HEK293 (cell line): ENCODE data around the gene CDH8.

Source experiments
- CTCF ChIA-PET: fragments of 350-600 bp; formaldehyde crosslinking; extraction: SDS; loops from one replicate; lab custom pipeline; 2021; ENCODE audit warnings: antibody characterized with exemption; lab: Yijun Ruan, JAX
- POLR2A ChIA-PET: fragments of 300-600 bp; formaldehyde crosslinking; extraction: SDS; loops from one replicate; lab custom pipeline; 2020; ENCODE audit warnings: antibody characterized with exemption, inconsistent platforms; lab: Yijun Ruan, JAX
- H3K27ac ChIP-seq: fragments of 200-500 bp; sonication (Bioruptor generic); 2 replicates; pipeline ENCODE4 v1.5.1; 2014; ENCODE audit warnings: low read depth, low read length, control low read depth, inconsistent platforms; ENCODE audit errors: extremely low read depth
- H3K36me3 ChIP-seq, 2 experiments: fragments of 200-500 bp in 1 of 2; sonication (Bioruptor generic) in 1 of 2; 1 replicate in 1 of 2; 2 replicates in 1 of 2; pipeline ENCODE4 v1.5.1; 2014 to 2017; ENCODE audit warnings: inconsistent platforms in 2 of 2, low read length in 2 of 2; ENCODE audit not compliant: control insufficient read depth in 2 of 2, insufficient read depth in 1 of 2
- H3K4me1 ChIP-seq: fragments of 200-500 bp; sonication (Bioruptor generic); 2 replicates; pipeline ENCODE4 v1.5.1; 2014; ENCODE audit warnings: mild to moderate bottlenecking, low read length, inconsistent platforms; ENCODE audit not compliant: control insufficient read depth, insufficient read depth
- H3K4me3 ChIP-seq: 2 replicates; pipeline ENCODE4 v1.5.1; 2011; ENCODE audit warnings: low read depth, mild to moderate bottlenecking, control low read depth, low read length, moderate library complexity
- H3K9me3 ChIP-seq: fragments of 200-500 bp; sonication (Bioruptor generic); 2 replicates; pipeline ENCODE4 v1.5.1; 2014; ENCODE audit warnings: low read depth, low read length, inconsistent platforms; ENCODE audit not compliant: control insufficient read depth, insufficient read depth
- FEZF1 ChIP-seq: fragments of 450-650 bp; formaldehyde crosslinking; IDR thresholded peaks from 2 replicates; pipeline ENCODE4 v1.5.1; 2016; ENCODE audit warnings: missing biosample characterization, missing genetic modification characterization
- GFI1B ChIP-seq: fragments of 450-650 bp; formaldehyde crosslinking; IDR thresholded peaks from 2 replicates; pipeline ENCODE4 v1.5.1; 2016; ENCODE audit warnings: missing biosample characterization, missing genetic modification characterization
- HOXC10 ChIP-seq: sonication (generic); formaldehyde crosslinking; IDR thresholded peaks from 2 replicates; pipeline ENCODE4 v1.8.1; 2023; ENCODE audit warnings: mild to moderate bottlenecking, missing genetic modification reagents
- MYNN ChIP-seq: fragments of 450-650 bp; formaldehyde crosslinking; IDR thresholded peaks from 2 replicates; pipeline ENCODE4 v1.5.1; 2016; ENCODE audit warnings: missing biosample characterization, missing genetic modification characterization, borderline replicate concordance
- PRDM1 ChIP-seq: fragments of 450-650 bp; formaldehyde crosslinking; IDR thresholded peaks from 2 replicates; pipeline ENCODE4; 2016; ENCODE audit warnings: missing biosample characterization, missing genetic modification characterization
- SP2 ChIP-seq: fragments of 450-650 bp; formaldehyde crosslinking; IDR thresholded peaks from 2 replicates; pipeline ENCODE4 v1.5.1; 2016; ENCODE audit warnings: missing biosample characterization, missing genetic modification characterization
- ZBTB11 ChIP-seq: fragments of 450-650 bp; formaldehyde crosslinking; conservative IDR thresholded peaks from 2 replicates; pipeline ENCODE4 v1.5.1; 2016; ENCODE audit warnings: low read depth, missing biosample characterization, missing genetic modification characterization
- ZBTB21 ChIP-seq: fragments of 450-650 bp; formaldehyde crosslinking; IDR thresholded peaks from 2 replicates; pipeline ENCODE4 v1.5.1; 2017; ENCODE audit warnings: missing biosample characterization, missing genetic modification characterization
- ZNF140 ChIP-seq: fragments of 450-650 bp; formaldehyde crosslinking; IDR thresholded peaks from 2 replicates; pipeline ENCODE4 v1.5.1; 2016; ENCODE audit warnings: missing biosample characterization, missing genetic modification characterization
- ZNF23 ChIP-seq: fragments of 450-650 bp; formaldehyde crosslinking; IDR thresholded peaks from 2 replicates; pipeline ENCODE4 v1.5.1; 2016; ENCODE audit warnings: missing biosample characterization, missing genetic modification characterization, borderline replicate concordance
- ZNF350 ChIP-seq: fragments of 450-650 bp; formaldehyde crosslinking; IDR thresholded peaks from 2 replicates; pipeline ENCODE4 v1.5.0; 2017; ENCODE audit warnings: missing biosample characterization, mild to moderate bottlenecking, missing genetic modification characterization
- ZNF426 ChIP-seq: fragments of 450-650 bp; formaldehyde crosslinking; IDR thresholded peaks from 2 replicates; pipeline ENCODE4 v1.5.1; 2017; ENCODE audit warnings: missing biosample characterization, missing genetic modification characterization, mild to moderate bottlenecking, inconsistent platforms, moderate library complexity
- ZNF48 ChIP-seq: fragments of 450-650 bp; formaldehyde crosslinking; IDR thresholded peaks from 2 replicates; pipeline ENCODE4 v1.5.1; 2016; ENCODE audit warnings: missing biosample characterization, missing genetic modification characterization
- ZNF530 ChIP-seq: fragments of 450-650 bp; formaldehyde crosslinking; IDR thresholded peaks from 2 replicates; pipeline ENCODE4 v1.5.1; 2016; ENCODE audit warnings: low read depth, missing biosample characterization, missing genetic modification characterization
- ZNF654 ChIP-seq: fragments of 450-650 bp; formaldehyde crosslinking; IDR thresholded peaks from 2 replicates; pipeline ENCODE4 v1.5.1; 2016; ENCODE audit warnings: low read depth, missing biosample characterization, missing genetic modification characterization
- TF ChIP-seq, protein P1 (sequence below): fragments of 450-650 bp; formaldehyde crosslinking; IDR thresholded peaks from 2 replicates; pipeline ENCODE4 v1.5.1; 2017; ENCODE audit warnings: missing biosample characterization, missing genetic modification characterization
- TF ChIP-seq, protein P2 (sequence below): fragments of 450-650 bp; formaldehyde crosslinking; IDR thresholded peaks from 2 replicates; pipeline ENCODE4 v1.5.1; 2017; ENCODE audit warnings: missing biosample characterization, mild to moderate bottlenecking, missing genetic modification characterization, moderate library complexity
- TF ChIP-seq, protein P3 (sequence below): fragments of 450-650 bp; formaldehyde crosslinking; IDR thresholded peaks from 2 replicates; pipeline ENCODE4 v1.5.1; 2016; ENCODE audit warnings: missing biosample characterization, missing genetic modification characterization, low read depth
- TF ChIP-seq, protein P4 (sequence below): fragments of 450-650 bp; formaldehyde crosslinking; IDR thresholded peaks from 2 replicates; pipeline ENCODE4 v1.5.0; 2017; ENCODE audit warnings: missing biosample characterization, missing genetic modification characterization, borderline replicate concordance

Gene CDH8

GRCh38 chr16:61957075-61957855, 79.0 kb downstream of the CDH8 start:
- TF ChIP-seq ZBTB21 (tag by site-specific recombination) (no peak), ZBTB11 (no peak), HOXC10 (CRISPR knock-in tag) (no peak), PRDM1 (tag by site-specific recombination) (no peak), ZNF426 (tag by site-specific recombination) (no peak), ZNF23 (tag by site-specific recombination) (no peak), FEZF1 (tag by site-specific recombination) (no peak), ZNF48 (tag by site-specific recombination) (no peak), MYNN (tag by site-specific recombination) (no peak), ZNF530 (tag by site-specific recombination) (no peak), GFI1B (tag by site-specific recombination) (no peak), ZNF654 (tag by site-specific recombination) (no peak)
- TF ChIP-seq, protein P1, sequence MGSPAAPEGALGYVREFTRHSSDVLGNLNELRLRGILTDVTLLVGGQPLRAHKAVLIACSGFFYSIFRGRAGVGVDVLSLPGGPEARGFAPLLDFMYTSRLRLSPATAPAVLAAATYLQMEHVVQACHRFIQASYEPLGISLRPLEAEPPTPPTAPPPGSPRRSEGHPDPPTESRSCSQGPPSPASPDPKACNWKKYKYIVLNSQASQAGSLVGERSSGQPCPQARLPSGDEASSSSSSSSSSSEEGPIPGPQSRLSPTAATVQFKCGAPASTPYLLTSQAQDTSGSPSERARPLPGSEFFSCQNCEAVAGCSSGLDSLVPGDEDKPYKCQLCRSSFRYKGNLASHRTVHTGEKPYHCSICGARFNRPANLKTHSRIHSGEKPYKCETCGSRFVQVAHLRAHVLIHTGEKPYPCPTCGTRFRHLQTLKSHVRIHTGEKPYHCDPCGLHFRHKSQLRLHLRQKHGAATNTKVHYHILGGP: no peak
- TF ChIP-seq, protein P2, sequence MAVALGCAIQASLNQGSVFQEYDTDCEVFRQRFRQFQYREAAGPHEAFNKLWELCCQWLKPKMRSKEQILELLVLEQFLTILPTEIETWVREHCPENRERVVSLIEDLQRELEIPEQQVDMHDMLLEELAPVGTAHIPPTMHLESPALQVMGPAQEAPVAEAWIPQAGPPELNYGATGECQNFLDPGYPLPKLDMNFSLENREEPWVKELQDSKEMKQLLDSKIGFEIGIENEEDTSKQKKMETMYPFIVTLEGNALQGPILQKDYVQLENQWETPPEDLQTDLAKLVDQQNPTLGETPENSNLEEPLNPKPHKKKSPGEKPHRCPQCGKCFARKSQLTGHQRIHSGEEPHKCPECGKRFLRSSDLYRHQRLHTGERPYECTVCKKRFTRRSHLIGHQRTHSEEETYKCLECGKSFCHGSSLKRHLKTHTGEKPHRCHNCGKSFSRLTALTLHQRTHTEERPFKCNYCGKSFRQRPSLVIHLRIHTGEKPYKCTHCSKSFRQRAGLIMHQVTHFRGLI (tag by site-specific recombination): no peak
- CTCF ChIA-PET: no interaction called here
- H3K27ac ChIP-seq: no peak overlapping the region

DNA sequence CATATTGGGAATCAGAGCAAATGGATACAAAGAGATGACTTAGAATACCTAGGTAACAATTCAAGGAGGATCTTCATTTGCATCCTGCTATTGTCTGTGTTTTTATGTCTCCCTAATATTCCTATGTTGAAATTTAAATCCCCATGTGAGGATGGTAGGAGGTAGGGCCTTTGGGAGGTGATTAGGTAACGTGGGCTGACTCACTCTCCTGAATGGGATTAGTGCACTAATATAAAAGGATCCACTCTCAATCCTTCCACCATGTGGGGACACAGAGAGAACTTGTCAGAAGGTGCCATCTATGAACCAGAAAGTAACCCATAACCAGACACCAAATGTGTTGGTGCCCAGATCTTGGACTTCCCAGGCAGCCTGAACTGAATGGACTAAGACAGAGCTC, 83.4 kb downstream of the CDH8 start:
- Histone ChIP-seq H3K36me3 (no peaks in the 10 kb centered on the region), H3K9me3 (no peaks in the 10 kb centered on the region), H3K4me3 (no peak overlapping the region), H3K4me1 (no peaks in the 10 kb centered on the region), H3K27ac (no peak overlapping the region)
- ChIA-PET CTCF (no interaction called here), POLR2A (no interaction called here)
- no peak for TF ChIP-seq ZNF140 (tag by site-specific recombination)
- TF ChIP-seq, protein P3, sequence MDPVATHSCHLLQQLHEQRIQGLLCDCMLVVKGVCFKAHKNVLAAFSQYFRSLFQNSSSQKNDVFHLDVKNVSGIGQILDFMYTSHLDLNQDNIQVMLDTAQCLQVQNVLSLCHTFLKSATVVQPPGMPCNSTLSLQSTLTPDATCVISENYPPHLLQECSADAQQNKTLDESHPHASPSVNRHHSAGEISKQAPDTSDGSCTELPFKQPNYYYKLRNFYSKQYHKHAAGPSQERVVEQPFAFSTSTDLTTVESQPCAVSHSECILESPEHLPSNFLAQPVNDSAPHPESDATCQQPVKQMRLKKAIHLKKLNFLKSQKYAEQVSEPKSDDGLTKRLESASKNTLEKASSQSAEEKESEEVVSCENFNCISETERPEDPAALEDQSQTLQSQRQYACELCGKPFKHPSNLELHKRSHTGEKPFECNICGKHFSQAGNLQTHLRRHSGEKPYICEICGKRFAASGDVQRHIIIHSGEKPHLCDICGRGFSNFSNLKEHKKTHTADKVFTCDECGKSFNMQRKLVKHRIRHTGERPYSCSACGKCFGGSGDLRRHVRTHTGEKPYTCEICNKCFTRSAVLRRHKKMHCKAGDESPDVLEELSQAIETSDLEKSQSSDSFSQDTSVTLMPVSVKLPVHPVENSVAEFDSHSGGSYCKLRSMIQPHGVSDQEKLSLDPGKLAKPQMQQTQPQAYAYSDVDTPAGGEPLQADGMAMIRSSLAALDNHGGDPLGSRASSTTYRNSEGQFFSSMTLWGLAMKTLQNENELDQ (tag by site-specific recombination): no peak
- TF ChIP-seq, protein P4, sequence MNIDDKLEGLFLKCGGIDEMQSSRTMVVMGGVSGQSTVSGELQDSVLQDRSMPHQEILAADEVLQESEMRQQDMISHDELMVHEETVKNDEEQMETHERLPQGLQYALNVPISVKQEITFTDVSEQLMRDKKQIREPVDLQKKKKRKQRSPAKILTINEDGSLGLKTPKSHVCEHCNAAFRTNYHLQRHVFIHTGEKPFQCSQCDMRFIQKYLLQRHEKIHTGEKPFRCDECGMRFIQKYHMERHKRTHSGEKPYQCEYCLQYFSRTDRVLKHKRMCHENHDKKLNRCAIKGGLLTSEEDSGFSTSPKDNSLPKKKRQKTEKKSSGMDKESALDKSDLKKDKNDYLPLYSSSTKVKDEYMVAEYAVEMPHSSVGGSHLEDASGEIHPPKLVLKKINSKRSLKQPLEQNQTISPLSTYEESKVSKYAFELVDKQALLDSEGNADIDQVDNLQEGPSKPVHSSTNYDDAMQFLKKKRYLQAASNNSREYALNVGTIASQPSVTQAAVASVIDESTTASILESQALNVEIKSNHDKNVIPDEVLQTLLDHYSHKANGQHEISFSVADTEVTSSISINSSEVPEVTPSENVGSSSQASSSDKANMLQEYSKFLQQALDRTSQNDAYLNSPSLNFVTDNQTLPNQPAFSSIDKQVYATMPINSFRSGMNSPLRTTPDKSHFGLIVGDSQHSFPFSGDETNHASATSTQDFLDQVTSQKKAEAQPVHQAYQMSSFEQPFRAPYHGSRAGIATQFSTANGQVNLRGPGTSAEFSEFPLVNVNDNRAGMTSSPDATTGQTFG (tag by site-specific recombination): no peak
- no peak for TF ChIP-seq ZNF350 (tag by site-specific recombination)
- TF ChIP-seq SP2 (tag by site-specific recombination): no peak

More at GRCh38 chr16:61957075-61957855, 79.0 kb downstream of the CDH8 start:
- H3K4me3 ChIP-seq: no peak overlapping the region
- H3K36me3 ChIP-seq: no peaks in the 10 kb centered on the region
- no peaks in the 10 kb centered on the region for H3K9me3 ChIP-seq
- H3K4me1 ChIP-seq: no peaks in the 10 kb centered on the region
- POLR2A ChIA-PET: no interaction called here
